ENCODE results near the gene PLG.
"Not testable (repeated sequence)": the region's sequence is repeated elsewhere in the genome, so short reads cannot be mapped to it uniquely, and the experiment has no call there.

Gene PLG

GRCh38 chr6:160708993-160709392, 6.9 kb downstream of the PLG start:
- not testable (repeated sequence) for DNase-seq

- no peak for DNase-seq
Measured at GRCh38 chr6:160714731-160715316, 12.8 kb downstream of the PLG start.

- no peak for DNase-seq
Measured at GRCh38 chr6:160730911-160731310, 28.9 kb downstream of the PLG start.

- peak; percentile 24 for DNase-seq
Measured at GRCh38 chr6:160733050-160733646, 31.1 kb downstream of the PLG start.

GRCh38 chr6:160734627-160735026, 32.6 kb downstream of the PLG start:
- DNase-seq: no peak

- no peak for DNase-seq
Measured at GRCh38 chr6:160735523-160735922, 33.5 kb downstream of the PLG start.

GRCh38 chr6:160737934-160738333, 35.9 kb downstream of the PLG start:
- DNase-seq: no peak

GRCh38 chr6:160739955-160740354, 37.9 kb downstream of the PLG start:
- DNase-seq: no peak

- DNase-seq: not testable (repeated sequence)
Measured at GRCh38 chr6:160741012-160741411, 39.0 kb downstream of the PLG start.

- DNase-seq: no peak
Measured at GRCh38 chr6:160742090-160742489, 40.0 kb downstream of the PLG start.

- no peak for DNase-seq
Measured at GRCh38 chr6:160750276-160750689, 48.2 kb downstream of the PLG start.

- not testable (repeated sequence) for DNase-seq
Measured at GRCh38 chr6:160753211-160753610, 51.2 kb downstream of the PLG start.

GRCh38 chr6:160755165-160755564, 53.1 kb downstream of the PLG start:
- no peak for DNase-seq

- no peak for DNase-seq
Measured at GRCh38 chr6:160756021-160756420, 54.0 kb downstream of the PLG start.

GRCh38 chr6:160756871-160757270, 54.8 kb downstream of the PLG start:
- no peak for DNase-seq

GRCh38 chr6:160764847-160765246, 62.8 kb downstream of the PLG start:
- DNase-seq: no peak

- no peak for DNase-seq
Measured at GRCh38 chr6:160765412-160765811, 63.4 kb downstream of the PLG start.

GRCh38 chr6:160766657-160766988, 64.6 kb downstream of the PLG start:
- no peak for DNase-seq

GRCh38 chr6:160766989-160767646, 65.1 kb downstream of the PLG start:
- no peak for DNase-seq

- no peak for DNase-seq
Measured at GRCh38 chr6:160767647-160768019, 65.6 kb downstream of the PLG start.

- no peak for DNase-seq
Measured at GRCh38 chr6:160768101-160768500, 66.1 kb downstream of the PLG start.

- DNase-seq: no peak
Measured at GRCh38 chr6:160774399-160774798, 72.4 kb downstream of the PLG start.

- DNase-seq: no peak
Measured at GRCh38 chr6:160775792-160776580, 73.9 kb downstream of the PLG start.

GRCh38 chr6:160779095-160779494, 77.1 kb downstream of the PLG start:
- DNase-seq: not testable (repeated sequence)

Measured in NCI-H774 (cell line).